Measurements from ENCODE around the gene HSD17B7.

DNA sequence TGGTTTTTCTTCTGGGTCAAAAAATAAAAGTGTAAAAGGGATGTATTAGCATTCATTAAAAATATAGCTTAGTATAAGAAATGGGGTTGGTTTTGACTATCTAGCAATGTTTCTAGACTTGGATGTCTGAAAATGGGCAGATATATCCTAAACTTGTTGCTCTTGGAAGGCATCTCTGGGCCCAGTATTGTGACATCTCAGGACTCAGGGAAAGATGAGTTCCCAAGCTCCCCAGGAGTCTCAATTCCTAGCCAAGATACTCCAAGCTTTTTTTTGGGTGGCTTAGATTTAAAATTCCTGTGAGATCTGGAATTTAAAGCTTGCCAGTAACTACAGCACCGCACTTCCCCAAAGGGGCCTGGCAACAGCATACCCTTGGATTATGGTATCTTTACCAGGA, 11.5 kb upstream of the HSD17B7 start:
- TF ChIP-seq POLR2A (IDR thresholded peaks at IDR 0.05) (no peak), POLR2AphosphoS5 (IDR thresholded peaks at IDR 0.05; ENCODE audit: insufficient read depth in 1 of 2, low read depth in 1 of 2) (no peak)
- TF ChIP-seq, protein P1, sequence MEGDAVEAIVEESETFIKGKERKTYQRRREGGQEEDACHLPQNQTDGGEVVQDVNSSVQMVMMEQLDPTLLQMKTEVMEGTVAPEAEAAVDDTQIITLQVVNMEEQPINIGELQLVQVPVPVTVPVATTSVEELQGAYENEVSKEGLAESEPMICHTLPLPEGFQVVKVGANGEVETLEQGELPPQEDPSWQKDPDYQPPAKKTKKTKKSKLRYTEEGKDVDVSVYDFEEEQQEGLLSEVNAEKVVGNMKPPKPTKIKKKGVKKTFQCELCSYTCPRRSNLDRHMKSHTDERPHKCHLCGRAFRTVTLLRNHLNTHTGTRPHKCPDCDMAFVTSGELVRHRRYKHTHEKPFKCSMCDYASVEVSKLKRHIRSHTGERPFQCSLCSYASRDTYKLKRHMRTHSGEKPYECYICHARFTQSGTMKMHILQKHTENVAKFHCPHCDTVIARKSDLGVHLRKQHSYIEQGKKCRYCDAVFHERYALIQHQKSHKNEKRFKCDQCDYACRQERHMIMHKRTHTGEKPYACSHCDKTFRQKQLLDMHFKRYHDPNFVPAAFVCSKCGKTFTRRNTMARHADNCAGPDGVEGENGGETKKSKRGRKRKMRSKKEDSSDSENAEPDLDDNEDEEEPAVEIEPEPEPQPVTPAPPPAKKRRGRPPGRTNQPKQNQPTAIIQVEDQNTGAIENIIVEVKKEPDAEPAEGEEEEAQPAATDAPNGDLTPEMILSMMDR (IDR thresholded peaks at IDR 0.05) = no peak

Measured in vagina (tissue), 2 donors.